GM21381 (cell line): Measurements from ENCODE around the gene NRIP1.

Experiments
- ATAC-seq: cut with Tn5 transposase; IDR thresholded peaks from one replicate; pipeline ENCODE4 v1.9.1; 2021; ENCODE audit warnings: mild to moderate bottlenecking, moderate library complexity; ENCODE audit not compliant: unreplicated experiment

The NRIP1 gene

GRCh38 chr21:15010645-15011044 lies 54.2 kb downstream of the NRIP1 start:
- ATAC-seq: no peak

GRCh38 chr21:15009837-15010363 lies 54.9 kb downstream of the NRIP1 start:
- no peak for ATAC-seq

GRCh38 chr21:15007716-15008296 lies 57.0 kb downstream of the NRIP1 start:
- ATAC-seq: no peak

GRCh38 chr21:15006594-15007230 lies 58.1 kb downstream of the NRIP1 start:
- ATAC-seq: no peak

- ATAC-seq: no peak
Measured at GRCh38 chr21:15005391-15005790, 59.4 kb downstream of the NRIP1 start.

- no peak for ATAC-seq
Measured at GRCh38 chr21:15004721-15005370, 60.0 kb downstream of the NRIP1 start.

- no peak for ATAC-seq
Measured at GRCh38 chr21:15003463-15004135, 61.2 kb downstream of the NRIP1 start.

- no peak for ATAC-seq
Measured at GRCh38 chr21:15001857-15002606, 62.8 kb downstream of the NRIP1 start.

GRCh38 chr21:15001113-15001512 lies 63.7 kb downstream of the NRIP1 start:
- ATAC-seq: no peak

GRCh38 chr21:15000081-15000480 lies 64.7 kb downstream of the NRIP1 start:
- ATAC-seq: no peak

GRCh38 chr21:14998784-14999183 lies 66.0 kb downstream of the NRIP1 start:
- no peak for ATAC-seq

- no peak for ATAC-seq
Measured at GRCh38 chr21:14998336-14998735, 66.5 kb downstream of the NRIP1 start.

GRCh38 chr21:14995695-14996490 lies 68.9 kb downstream of the NRIP1 start:
- no peak for ATAC-seq

- no peak for ATAC-seq
Measured at GRCh38 chr21:14995226-14995625, 69.6 kb downstream of the NRIP1 start.

- no peak for ATAC-seq
Measured at GRCh38 chr21:14993115-14993514, 71.7 kb downstream of the NRIP1 start.

- ATAC-seq: no peak
Measured at GRCh38 chr21:14991957-14992356, 72.8 kb downstream of the NRIP1 start.

GRCh38 chr21:14989359-14989758 lies 75.4 kb downstream of the NRIP1 start:
- ATAC-seq: no peak

- ATAC-seq: no peak
Measured at GRCh38 chr21:14988760-14989159, 76.0 kb downstream of the NRIP1 start.

GRCh38 chr21:14987370-14988170 lies 77.2 kb downstream of the NRIP1 start:
- ATAC-seq: no peak
